Myocyte (in vitro differentiated cells): ENCODE results near the gene GSTT4. TPM values are rescaled to one million over a fixed set of nuclear protein-coding genes. Genes with fewer than 3 reads are reported as not detected.
A peak's percentile ranks its signal among the peaks of the same experiment; 100 is the strongest.
"Not testable (repeated sequence)": the region's sequence is repeated elsewhere in the genome, so short reads cannot be mapped to it uniquely, and the experiment has no call there.

Source experiments
- DNase-seq: peaks from one replicate; pipeline ENCODE4 v3.0.0-alpha.2; 2012; ENCODE audit warnings: low read depth
- total RNA-seq: library from RNA; depleted of rRNA; stranded (reverse); fragments of >200 nt; gene quantifications from 2 replicates; pipeline ENCODE4 v1.2.3, GENCODE V29; 2014

GSTT4 gene
- total RNA-seq, 1 donor from 2014 or later, result not detected

GRCh38 chr22:23989583-23990244 lies 15.5 kb downstream of the GSTT4 start:
- DNase-seq, result not testable (repeated sequence)

- DNase-seq, result not testable (repeated sequence)
Measured at GRCh38 chr22:23986538-23987178, 18.6 kb downstream of the GSTT4 start.

- not testable (repeated sequence) for DNase-seq
Measured at GRCh38 chr22:23986089-23986488, 19.2 kb downstream of the GSTT4 start.

- no peak for DNase-seq
Measured at GRCh38 chr22:23984430-23984829, 20.8 kb downstream of the GSTT4 start.

- not testable (repeated sequence) for DNase-seq
Measured at GRCh38 chr22:23980567-23980966, 24.7 kb downstream of the GSTT4 start.

- not testable (repeated sequence) for DNase-seq
Measured at GRCh38 chr22:23979557-23980240, 25.6 kb downstream of the GSTT4 start, which contains the start of gene GSTT2. TSS of gene GSTT2 (plus strand) at chr22:23980134.

GRCh38 chr22:23977304-23977703 lies 27.9 kb downstream of the GSTT4 start:
- DNase-seq, result not testable (repeated sequence)

GRCh38 chr22:23974836-23975352 lies 30.4 kb downstream of the GSTT4 start:
- not testable (repeated sequence) for DNase-seq

GRCh38 chr22:23974345-23974744 lies 30.9 kb downstream of the GSTT4 start, which contains the start of gene DDT:
TSS of gene DDT (minus strand) at chr22:23974441. CDS start at chr22:23974414, 27 bp downstream.
- not testable (repeated sequence) for DNase-seq

GRCh38 chr22:23971927-23972326 lies 33.3 kb downstream of the GSTT4 start:
- not testable (repeated sequence) for DNase-seq

GRCh38 chr22:23970816-23971486 lies 34.3 kb downstream of the GSTT4 start:
- DNase-seq, result no peak

GRCh38 chr22:23970201-23970641 lies 35.0 kb downstream of the GSTT4 start:
- DNase-seq, result no peak

GRCh38 chr22:23969071-23969470 lies 36.2 kb downstream of the GSTT4 start:
- DNase-seq, result no peak

GRCh38 chr22:23966568-23966967 lies 38.7 kb downstream of the GSTT4 start, which contains the start of gene DDTL:
TSS of gene DDTL (plus strand) at chr22:23966888. CDS start at chr22:23966915, 27 bp downstream.
- DNase-seq, result not testable (repeated sequence)

- not testable (repeated sequence) for DNase-seq
Measured at GRCh38 chr22:23966094-23966493, 39.2 kb downstream of the GSTT4 start.

GRCh38 chr22:23961084-23961771 lies 44.0 kb downstream of the GSTT4 start, which contains the start of gene GSTT2B:
TSS of gene GSTT2B (minus strand) at chr22:23961195. CDS start at chr22:23961131, 64 bp downstream.
- DNase-seq, result not testable (repeated sequence)

GRCh38 chr22:23956301-23956900 lies 48.9 kb downstream of the GSTT4 start:
- DNase-seq, result peak; percentile 78

GRCh38 chr22:23955886-23956285 lies 49.4 kb downstream of the GSTT4 start:
- not testable (repeated sequence) for DNase-seq

GRCh38 chr22:23954991-23955305 lies 50.3 kb downstream of the GSTT4 start:
- DNase-seq, result not testable (repeated sequence)
